A549 (cell line): ENCODE data around the gene B4GALT3. TPM values are rescaled to one million over a fixed set of nuclear protein-coding genes. Genes with fewer than 3 reads are reported as not detected.
"Not testable (repeated sequence)": the region's sequence is repeated elsewhere in the genome, so short reads cannot be mapped to it uniquely, and the experiment has no call there.

Experiments
- ATAC-seq, 2 experiments: fragments of 200-7000 bp in 1 of 2; fragments of >200 bp in 1 of 2; cut with Nextera tagmentation in 1 of 2; cut with Tn5 transposase in 1 of 2; 3 replicates each; pipeline versions ENCODE4 v1.8.0 to v1.9.1; 2018 to 2020; ENCODE audit warnings: mild to moderate bottlenecking in 1 of 2, moderate library complexity in 1 of 2
- CTCF ChIA-PET: fragments of 300-600 bp; sonication (Branson Sonifier 250); formaldehyde crosslinking; extraction: SDS; loops from one replicate; lab custom pipeline; 2021; ENCODE audit warnings: antibody characterized with exemption, inconsistent platforms; lab: Yijun Ruan, JAX
- POLR2A ChIA-PET: fragments of 350-600 bp; formaldehyde crosslinking; extraction: SDS; loops from one replicate; lab custom pipeline; 2021; ENCODE audit warnings: antibody characterized with exemption, inconsistent platforms; lab: Yijun Ruan, JAX
- DNase-seq, 2 experiments: peaks; one replicate each; pipeline versions ENCODE4 v3.0.0 to v3.0.0-alpha.2; 2011 to 2016; ENCODE audit warnings: low read depth in 1 of 2, low spot score in 1 of 2
- FAIRE-seq: peaks from 2 replicates; lab custom pipeline; 2011; peaks lifted over from hg19 to GRCh38; lab: Jason Lieb, UNC
- H3K27ac ChIP-seq, 2 experiments: fragments of >200 bp; sonication (Bioruptor Twin); formaldehyde crosslinking; 3 replicates each; pipeline ENCODE4 v1.5.1; 2016 to 2017
- H3K4me1 ChIP-seq: fragments of >200 bp; sonication (Bioruptor Twin); formaldehyde crosslinking; 3 replicates; pipeline ENCODE4 v1.6.1; 2016
- H3K4me2 ChIP-seq: fragments of >200 bp; sonication (Bioruptor Twin); formaldehyde crosslinking; 3 replicates; pipeline ENCODE4 v1.6.1; 2016
- H3K4me3 ChIP-seq: fragments of >200 bp; sonication (Bioruptor Twin); formaldehyde crosslinking; 3 replicates; pipeline ENCODE4 v1.5.1; 2016
- H3K9me3 ChIP-seq: fragments of >200 bp; sonication (Bioruptor Twin); formaldehyde crosslinking; 3 replicates; pipeline ENCODE4 v1.6.1; 2016
- CEBPB ChIP-seq, 2 experiments: fragments of >200 bp in 1 of 2; sonication (Bioruptor Twin) in 1 of 2; formaldehyde crosslinking in 1 of 2; IDR thresholded peaks; 2 replicates each; pipeline ENCODE4 v1.6.1; 2012 to 2016
- EHF ChIP-seq: fragments of 250-450 bp; sonication (Bioruptor Pico); IDR thresholded peaks from 2 replicates; pipeline ENCODE4 v1.5.0; 2020; ENCODE audit warnings: mild to moderate bottlenecking
- EP300 ChIP-seq, 2 experiments: fragments of >200 bp; sonication (Bioruptor Twin); formaldehyde crosslinking; IDR thresholded peaks; 2 replicates in 1 of 2; 3 replicates in 1 of 2; pipeline ENCODE4 v1.6.1; 2016 to 2017
- ESRRA ChIP-seq: fragments of 150-350 bp; IDR thresholded peaks from 2 replicates; pipeline ENCODE4 v1.6.1; 2014; ENCODE audit warnings: mild to moderate bottlenecking, low read length, borderline replicate concordance
- FOSB ChIP-seq: fragments of 250-450 bp; sonication (Bioruptor Pico); IDR thresholded peaks from 2 replicates; pipeline ENCODE4 v1.5.0; 2020; ENCODE audit warnings: mild to moderate bottlenecking, moderate library complexity
- FOSL2 ChIP-seq, 2 experiments: fragments of 450-650 bp in 1 of 2; fragments of >200 bp in 1 of 2; sonication (Bioruptor Twin) in 1 of 2; formaldehyde crosslinking; IDR thresholded peaks; 2 replicates each; pipeline versions ENCODE4 v1.5.0 to v1.6.1; 2016 to 2020; ENCODE audit warnings: mild to moderate bottlenecking in 1 of 2, moderate library complexity in 1 of 2
- FOXS1 ChIP-seq: fragments of 250-450 bp; sonication (Bioruptor Pico); IDR thresholded peaks from 2 replicates; pipeline ENCODE4 v1.5.0; 2020; ENCODE audit warnings: mild to moderate bottlenecking, moderate library complexity
- GATA3 ChIP-seq: IDR thresholded peaks from 2 replicates; pipeline ENCODE4 v1.6.1; 2012; ENCODE audit warnings: borderline replicate concordance
- HDAC2 ChIP-seq: fragments of 200-600 bp; sonication (generic); IDR thresholded peaks from 2 replicates; pipeline ENCODE4 v1.6.1; 2016
- HEYL ChIP-seq: fragments of 250-450 bp; sonication (Bioruptor Pico); IDR thresholded peaks from 2 replicates; pipeline ENCODE4 v1.8.0; 2021; ENCODE audit warnings: mild to moderate bottlenecking, moderate library complexity
- HOXA7 ChIP-seq: fragments of 250-450 bp; sonication (Bioruptor Pico); IDR thresholded peaks from 2 replicates; pipeline ENCODE4 v1.5.0; 2020; ENCODE audit warnings: mild to moderate bottlenecking, moderate library complexity
- JUN ChIP-seq, 2 experiments: fragments of >200 bp; sonication (Bioruptor Twin); formaldehyde crosslinking; IDR thresholded peaks; 2 replicates in 1 of 2; 3 replicates in 1 of 2; pipeline ENCODE4 v1.6.1; 2016 to 2017
- KDM1A ChIP-seq: fragments of 200-600 bp; sonication (generic); IDR thresholded peaks from 2 replicates; pipeline ENCODE4 v1.6.1; 2016; ENCODE audit warnings: low read depth, mild to moderate bottlenecking
- NFE2L2 ChIP-seq: fragments of 150-350 bp; conservative IDR thresholded peaks from 2 replicates; pipeline ENCODE4 v1.6.1; 2014; ENCODE audit warnings: low read length
- NR3C1 ChIP-seq: fragments of >200 bp; sonication (Bioruptor Twin); formaldehyde crosslinking; IDR thresholded peaks from 3 replicates; pipeline ENCODE4 v1.6.1; 2017
- PHF8 ChIP-seq: fragments of 200-600 bp; sonication (generic); IDR thresholded peaks from 2 replicates; pipeline ENCODE4 v1.6.1; 2016; ENCODE audit warnings: low read depth, mild to moderate bottlenecking, antibody characterized with exemption, moderate library complexity, borderline replicate concordance
- POLR2AphosphoS2 ChIP-seq: conservative IDR thresholded peaks from 2 replicates; pipeline ENCODE4 v1.6.1; 2012; ENCODE audit warnings: low read length, improper control_type of control experiment, inconsistent platforms
- RAD21 ChIP-seq, 2 experiments: fragments of >200 bp in 1 of 2; sonication (Bioruptor Twin) in 1 of 2; formaldehyde crosslinking in 1 of 2; IDR thresholded peaks in 1 of 2; conservative IDR thresholded peaks in 1 of 2; 2 replicates in 1 of 2; 3 replicates in 1 of 2; pipeline ENCODE4 v1.6.1; 2012 to 2018; ENCODE audit warnings: inconsistent platforms in 1 of 2
- RARB ChIP-seq: fragments of 250-450 bp; sonication (Bioruptor Pico); IDR thresholded peaks from 2 replicates; pipeline ENCODE4 v1.8.0; 2021; ENCODE audit warnings: mild to moderate bottlenecking, moderate library complexity
- REST ChIP-seq: fragments of 200-600 bp; sonication (generic); IDR thresholded peaks from 2 replicates; pipeline ENCODE4 v1.6.1; 2016; ENCODE audit warnings: antibody characterized with exemption, mild to moderate bottlenecking, moderate library complexity
- RNF2 ChIP-seq: fragments of 200-600 bp; sonication (generic); IDR thresholded peaks from 2 replicates; pipeline ENCODE4 v1.6.1; 2016; ENCODE audit warnings: low read depth, mild to moderate bottlenecking, antibody characterized with exemption, moderate library complexity, borderline replicate concordance
- SREBF2 ChIP-seq: fragments of 450-650 bp; IDR thresholded peaks from 2 replicates; pipeline ENCODE4 v1.6.1; 2014; ENCODE audit warnings: mild to moderate bottlenecking, moderate library complexity
- TP53 ChIP-seq: fragments of 250-450 bp; sonication (Bioruptor Pico); IDR thresholded peaks from 2 replicates; pipeline ENCODE4 v1.5.0; 2021; ENCODE audit warnings: mild to moderate bottlenecking, moderate library complexity
- ZC3H11A ChIP-seq: fragments of 450-650 bp; IDR thresholded peaks from 2 replicates; pipeline ENCODE4 v1.6.1; 2014; ENCODE audit warnings: antibody characterized with exemption, mild to moderate bottlenecking
- WGBS: methylation state at CpG from one replicate; pipeline ENCODE4 v1.1.6; 2017; ENCODE audit errors: missing lambda C conversion rate; 5-methylcytosine and 5-hydroxymethylcytosine counted together
- polyA plus RNA-seq, 4 experiments: library from polyadenylated mRNA; depleted of rRNA in 3 of 4; stranded (reverse); fragments of >200 nt; fragmentation: RNase III in 1 of 4; extraction: RNeasy Plus Mini Kit Qiagen cat#74134 plus additional on column Dnase treatment in 1 of 4; gene quantifications; 2 replicates in 3 of 4; 3 replicates in 1 of 4; pipeline ENCODE4 v1.2.3, GENCODE V29; 2011 to 2017
- TF ChIP-seq, protein P1 (sequence below): fragments of >200 bp; sonication (Bioruptor Twin); formaldehyde crosslinking; IDR thresholded peaks from 3 replicates; pipeline ENCODE4 v1.6.1; 2016
- TF ChIP-seq, protein P2 (sequence below): fragments of 250-450 bp; sonication (Bioruptor Pico); IDR thresholded peaks from 2 replicates; pipeline ENCODE4 v1.5.0; 2021; ENCODE audit warnings: mild to moderate bottlenecking, moderate library complexity, borderline replicate concordance

B4GALT3 gene
- polyA plus RNA-seq, 2 of the 4 experiments (the other 2 are of a cell fraction), result 25.3 to 25.5 TPM

- no peak for TF ChIP-seq POLR2AphosphoS2
- TF ChIP-seq EHF (CRISPR knock-in tag), result no peak
- no peak for TF ChIP-seq TP53 (CRISPR knock-in tag)
- TF ChIP-seq HEYL, result no peak
- TF ChIP-seq RARB (CRISPR knock-in tag), result no peak
- TF ChIP-seq NR3C1, result no peak
- no peak for TF ChIP-seq CEBPB (IDR thresholded peaks at IDR 0.05)
- no peak for TF ChIP-seq FOSL2 (IDR thresholded peaks at IDR 0.05)
- no peak for TF ChIP-seq FOSL2 (CRISPR knock-in tag; IDR thresholded peaks at IDR 0.05)
- TF ChIP-seq NFE2L2, result no peak
- TF ChIP-seq JUN (IDR thresholded peaks at IDR 0.05), result peak in 1 of 2 experiments; percentile 35; a peak in 1 of 5 replicates
- TF ChIP-seq ESRRA, result no peak
- no peak for TF ChIP-seq SREBF2
These were observed 48.4 kb upstream of the B4GALT3 start, which contains the start of gene TOMM40L (continued) for GRCh38 chr1:161225534-161226319.

GRCh38 chr1:161225178-161225533, 47.8 kb upstream of the B4GALT3 start:
- CTCF ChIA-PET, result interaction anchor here (0.9 to 20.1 kb wide), 17 partner anchors 7 to 159 kb away, joined by 3 to 319 read pairs (median 16); partner anchors contain the start of genes ADAMTS4, CFAP126, FCER1G and NDUFS2
- Histone ChIP-seq H3K4me2 (peak overlapping the region; percentile 42), H3K4me1 (peaks cover 13% of the 10 kb centered on the region), H3K9me3 (no peaks in the 10 kb centered on the region), H3K4me3 (no peak overlapping the region), H3K27ac (peak overlapping the region; percentile 12 to 67; a peak in 3 of 6 replicates)
- POLR2A ChIA-PET, result interaction anchor here (0.6 to 1.6 kb wide), 11 partner anchors 8 to 204 kb away, joined by 3 to 23 read pairs (median 5); partner anchors contain the start of genes NDUFS2 and SDHC
- 83% methylated on average over 7 of the region's 7 CpGs for WGBS
- ATAC-seq (peak; percentile 16 to 31; a peak in 4 of 6 replicates), FAIRE-seq (no peak), DNase-seq (no peak)
- TF ChIP-seq FOXS1 (CRISPR knock-in tag) (no peak), ZC3H11A (no peak), PHF8 (no peak), REST (no peak), RARB (CRISPR knock-in tag) (no peak), RAD21 (conservative IDR thresholded peaks at IDR 0.05 in 1 of 2, IDR thresholded peaks at IDR 0.05 in 1 of 2) (no peak), KDM1A (no peak), GATA3 (no peak), EP300 (IDR thresholded peaks at IDR 0.05) (no peak), HDAC2 (no peak), FOSL2 (IDR thresholded peaks at IDR 0.05) (no peak), FOSL2 (CRISPR knock-in tag; IDR thresholded peaks at IDR 0.05) (no peak), HOXA7 (CRISPR knock-in tag) (no peak), RNF2 (no peak), EHF (CRISPR knock-in tag) (no peak), HEYL (no peak), POLR2AphosphoS2 (no peak), FOSB (CRISPR knock-in tag) (no peak), TP53 (CRISPR knock-in tag) (no peak)
- TF ChIP-seq, protein P1, sequence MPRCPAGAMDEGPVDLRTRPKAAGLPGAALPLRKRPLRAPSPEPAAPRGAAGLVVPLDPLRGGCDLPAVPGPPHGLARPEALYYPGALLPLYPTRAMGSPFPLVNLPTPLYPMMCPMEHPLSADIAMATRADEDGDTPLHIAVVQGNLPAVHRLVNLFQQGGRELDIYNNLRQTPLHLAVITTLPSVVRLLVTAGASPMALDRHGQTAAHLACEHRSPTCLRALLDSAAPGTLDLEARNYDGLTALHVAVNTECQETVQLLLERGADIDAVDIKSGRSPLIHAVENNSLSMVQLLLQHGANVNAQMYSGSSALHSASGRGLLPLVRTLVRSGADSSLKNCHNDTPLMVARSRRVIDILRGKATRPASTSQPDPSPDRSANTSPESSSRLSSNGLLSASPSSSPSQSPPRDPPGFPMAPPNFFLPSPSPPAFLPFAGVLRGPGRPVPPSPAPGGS, result no peak
- TF ChIP-seq, protein P2, sequence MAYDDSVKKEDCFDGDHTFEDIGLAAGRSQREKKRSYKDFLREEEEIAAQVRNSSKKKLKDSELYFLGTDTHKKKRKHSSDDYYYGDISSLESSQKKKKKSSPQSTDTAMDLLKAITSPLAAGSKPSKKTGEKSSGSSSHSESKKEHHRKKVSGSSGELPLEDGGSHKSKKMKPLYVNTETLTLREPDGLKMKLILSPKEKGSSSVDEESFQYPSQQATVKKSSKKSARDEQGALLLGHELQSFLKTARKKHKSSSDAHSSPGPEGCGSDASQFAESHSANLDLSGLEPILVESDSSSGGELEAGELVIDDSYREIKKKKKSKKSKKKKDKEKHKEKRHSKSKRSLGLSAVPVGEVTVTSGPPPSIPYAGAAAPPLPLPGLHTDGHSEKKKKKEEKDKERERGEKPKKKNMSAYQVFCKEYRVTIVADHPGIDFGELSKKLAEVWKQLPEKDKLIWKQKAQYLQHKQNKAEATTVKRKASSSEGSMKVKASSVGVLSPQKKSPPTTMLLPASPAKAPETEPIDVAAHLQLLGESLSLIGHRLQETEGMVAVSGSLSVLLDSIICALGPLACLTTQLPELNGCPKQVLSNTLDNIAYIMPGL, result no peak

GRCh38 chr1:161224695-161225087, 47.4 kb upstream of the B4GALT3 start:
- H3K9me3 ChIP-seq, POLR2A ChIA-PET, DNase-seq, H3K4me2 ChIP-seq, FAIRE-seq, H3K4me3 ChIP-seq, H3K27ac ChIP-seq, ATAC-seq: not testable (repeated sequence)
- 88% methylated on average over 13 of the region's 13 CpGs for WGBS
- CTCF ChIA-PET, result interaction anchor here (1.0 to 20.1 kb wide), 9 partner anchors 7 to 159 kb away, joined by 3 to 319 read pairs (median 66); partner anchors contain the start of genes FCER1G, NDUFS2 and PCP4L1
- peaks cover 13% of the 10 kb centered on the region for H3K4me1 ChIP-seq
